K562 (cell line): ENCODE measurements around the gene SIRT2. TPM values are rescaled to one million over a fixed set of nuclear protein-coding genes. Genes with fewer than 3 reads are reported as not detected.
A peak's percentile ranks its signal among the peaks of the same experiment; 100 is the strongest.

Experiments used
- ATAC-seq: fragments of 200-7000 bp; cut with Tn5 transposase; 3 replicates; pipeline ENCODE4 v1.9.1; 2020; ENCODE audit warnings: moderate library complexity
- BruUV-seq: library from RNA; stranded (reverse); fragments of 400-500 nt; replicated peaks from 2 replicates; lab custom pipeline; 2021; lab: Mats Ljungman, UMichigan
- CTCF ChIA-PET: fragments of 300-600 bp; formaldehyde crosslinking; extraction: SDS; loops from one replicate; lab custom pipeline; 2021; ENCODE audit warnings: low intra/inter-chr PET ratio; lab: Yijun Ruan, JAX
- POLR2A ChIA-PET: fragments of 300-600, 350-650 bp; sonication (Branson Sonifier 250); formaldehyde crosslinking; extraction: SDS; loops from one replicate; lab custom pipeline; 2021; ENCODE audit warnings: antibody characterized with exemption, inconsistent platforms; lab: Yijun Ruan, JAX
- DNase-seq, 4 experiments: peaks; one replicate each; pipeline versions ENCODE4 v3.0.0 to v3.0.0-alpha.2; 2011 to 2018; ENCODE audit warnings: low spot score in 3 of 4, mixed read lengths in 3 of 4; ENCODE audit errors: extremely low read depth in 1 of 4
- FAIRE-seq: peaks from 2 replicates; lab custom pipeline; 2011; peaks lifted over from hg19 to GRCh38; lab: Jason Lieb, UNC
- H2AFZ ChIP-seq: 2 replicates; pipeline ENCODE4 v1.6.0; 2011; ENCODE audit warnings: low read depth, low read length, control low read depth, inconsistent platforms
- H3K27ac ChIP-seq: fragments of 200-600 bp; 3 replicates; pipeline ENCODE4 v1.8.0; 2011; ENCODE audit warnings: low read depth, mild to moderate bottlenecking, control low read depth, inconsistent platforms, low read length, moderate library complexity, mixed read lengths; ENCODE audit errors: extremely low read depth
- H3K27me3 ChIP-seq, 2 experiments: fragments of 300-600 bp in 1 of 2; 2 replicates in 1 of 2; 3 replicates in 1 of 2; pipeline versions ENCODE4 v1.6.0 to v1.8.0; 2011; ENCODE audit warnings: inconsistent platforms in 2 of 2, low read length in 2 of 2, mild to moderate bottlenecking in 1 of 2, mixed read lengths in 1 of 2, moderate library complexity in 1 of 2; ENCODE audit not compliant: control insufficient read depth in 2 of 2, insufficient read depth in 2 of 2
- H3K36me3 ChIP-seq: fragments of 300-600 bp; 3 replicates; pipeline ENCODE4 v1.8.0; 2011; ENCODE audit warnings: mild to moderate bottlenecking, low read length, inconsistent platforms; ENCODE audit not compliant: control insufficient read depth, insufficient read depth
- H3K4me1 ChIP-seq, 2 experiments: fragments of 200-600 bp in 1 of 2; replicated peaks in 1 of 2; 2 replicates in 1 of 2; 3 replicates in 1 of 2; pipeline versions ENCODE4 v1.5.1 to v1.8.0; 2011; ENCODE audit warnings: inconsistent platforms in 2 of 2, low read length in 2 of 2, mild to moderate bottlenecking in 1 of 2, mixed read lengths in 1 of 2, moderate library complexity in 1 of 2; ENCODE audit not compliant: control insufficient read depth in 2 of 2, insufficient read depth in 2 of 2
- H3K4me2 ChIP-seq: 2 replicates; pipeline ENCODE4 v1.6.1; 2011; ENCODE audit warnings: low read length, control low read depth, inconsistent platforms, mixed read lengths; ENCODE audit not compliant: insufficient read depth
- H3K4me3 ChIP-seq: fragments of 200-600 bp; sonication (generic), shearing (Covaris generic); 2 replicates; pipeline ENCODE4 v1.5.1; 2016; ENCODE audit warnings: control low read depth, inconsistent platforms
- H3K79me2 ChIP-seq: fragments of 200-600 bp; 3 replicates; pipeline ENCODE4 v1.8.0; 2011; ENCODE audit warnings: low read length, inconsistent platforms; ENCODE audit not compliant: control insufficient read depth, insufficient read depth
- H3K9ac ChIP-seq, 2 experiments: 2 replicates each; pipeline versions ENCODE4 v1.6.0 to v1.6.1; 2011; ENCODE audit warnings: low read depth in 2 of 2, low read length in 2 of 2, control low read depth in 1 of 2, inconsistent platforms in 1 of 2, mild to moderate bottlenecking in 1 of 2, mixed read lengths in 1 of 2; ENCODE audit not compliant: insufficient read depth in 1 of 2
- H3K9me1 ChIP-seq: one replicate; pipeline ENCODE4 v1.6.0; 2011; ENCODE audit warnings: inconsistent platforms, mild to moderate bottlenecking, low read length, moderate library complexity; ENCODE audit not compliant: control insufficient read depth, insufficient read depth
- H3K9me3 ChIP-seq: replicated peaks from 2 replicates; pipeline ENCODE4 v1.5.1; 2011; ENCODE audit warnings: low read depth, low read length, inconsistent platforms; ENCODE audit not compliant: control insufficient read depth, insufficient read depth
- H4K20me1 ChIP-seq: replicated peaks from 2 replicates; pipeline ENCODE4 v1.6.1; 2011; ENCODE audit warnings: low read length, inconsistent platforms, mixed read lengths; ENCODE audit not compliant: control insufficient read depth, insufficient read depth
- BCOR ChIP-seq: fragments of 450-650 bp; IDR thresholded peaks from 2 replicates; pipeline ENCODE4 v1.6.1; 2016
- CBX3 ChIP-seq, 2 experiments: IDR thresholded peaks; 1 replicate in 1 of 2; 2 replicates in 1 of 2; pipeline ENCODE4 v1.6.1; 2012; ENCODE audit warnings: inconsistent platforms in 2 of 2, low read length in 2 of 2, borderline replicate concordance in 1 of 2, control low read depth in 1 of 2
- CSDE1 ChIP-seq, 2 experiments: fragments of 450-650 bp; IDR thresholded peaks; 2 replicates each; pipeline ENCODE4 v1.6.1; 2016; ENCODE audit warnings: mild to moderate bottlenecking in 1 of 2
- HDGF ChIP-seq: fragments of 450-650 bp; IDR thresholded peaks from 2 replicates; pipeline ENCODE4 v1.6.1; 2016
- TRIM28 ChIP-seq: fragments of 450-650 bp; IDR thresholded peaks from 2 replicates; pipeline ENCODE4 v1.6.1; 2017
- ZNF354B ChIP-seq: fragments of 250-450 bp; sonication (Bioruptor Pico); IDR thresholded peaks from 2 replicates; pipeline ENCODE4 v1.4.0; 2020
- ZNF507 ChIP-seq: conservative IDR thresholded peaks from 2 replicates; pipeline ENCODE4 v1.6.1; 2017; ENCODE audit warnings: missing genetic modification characterization, missing compliant biosample characterization
- WGBS: fragments of 100-300 bp; shearing (Covaris generic); methylation state at CpG from one replicate; pipeline ENCODE4 v1.1.6; 2016; ENCODE audit warnings: low coverage, mixed read lengths; ENCODE audit not compliant: insufficient coverage; ENCODE audit errors: missing lambda C conversion rate; 5-methylcytosine and 5-hydroxymethylcytosine counted together
- in situ Hi-C: fragments of 300-500 bp; cut with MboI; formaldehyde crosslinking; loops from 4 replicates; pipeline ENCODE4 v1.15.0; 2018; ENCODE audit warnings: inconsistent platforms, mixed read lengths
- intact Hi-C: fragments of 100-400 bp; cut with micrococcal nuclease; formaldehyde crosslinking; loops from 2 replicates; pipeline ENCODE4 v1.14.2; 2022
- polyA plus RNA-seq, 8 experiments: library from polyadenylated mRNA; depleted of rRNA in 4 of 8; stranded (reverse) in 5 of 8; unstranded in 3 of 8; fragments of >200 nt; fragmentation: Nextera tagmentation in 2 of 8; fragmentation: Illumina TruSeq in 1 of 8; extraction: Ambion mirVana in 2 of 8; extraction: Trizol in 1 of 8; gene quantifications; 2 replicates each; pipeline versions ENCODE4 v1.2.1 to v1.2.3, GENCODE V29; 2011 to 2014; ENCODE audit warnings: inconsistent platforms in 1 of 8, missing spikeins in 1 of 8
- total RNA-seq, 7 experiments: library from RNA; depleted of rRNA in 6 of 7; stranded (reverse); fragments of >200 nt in 6 of 7; fragmentation: Illumina TruSeq in 2 of 7; extraction: Trizol in 2 of 7; gene quantifications; 2 replicates each; pipeline versions ENCODE4 v1.2.1 to v1.2.3, GENCODE V29; 2011 to 2021; ENCODE audit warnings: low replicate concordance in 1 of 7
- TF ChIP-seq, protein P1 (sequence below), 2 experiments: fragments of 450-650 bp; formaldehyde crosslinking in 1 of 2; IDR thresholded peaks; 2 replicates each; pipeline versions ENCODE4 v1.4.0 to v1.6.1; 2014 to 2020; ENCODE audit warnings: mild to moderate bottlenecking in 2 of 2, borderline replicate concordance in 1 of 2, low read depth in 1 of 2

Gene SIRT2
- total and polyA plus RNA-seq, 9 of the 15 experiments (the other 6 are each of a cell fraction or from before 2014, with no cell fraction given) = 2.3 to 35.2 (median 22.9) TPM

- 0 out of 2 replicates have a peak, but pooled peaks have one; percentile 60 for TF ChIP-seq TRIM28
- TF ChIP-seq BCOR = peak; percentile 25; the same call in 1 of the 2 replicates
- TF ChIP-seq CSDE1 (IDR thresholded peaks at IDR 0.05) = no peak
- TF ChIP-seq ZNF354B (CRISPR knock-in tag) = peak; percentile 94
- peak; percentile 99 for TF ChIP-seq ZNF507 (tag)
- TF ChIP-seq HDGF = no peak
- TF ChIP-seq CBX3 (IDR thresholded peaks at IDR 0.05; ENCODE audit: borderline replicate concordance in 1 of 2, low read length in 2 of 2) = peak in 1 of 2 experiments; percentile 47; a peak in 1 of 3 replicates
- TF ChIP-seq, protein P1, sequence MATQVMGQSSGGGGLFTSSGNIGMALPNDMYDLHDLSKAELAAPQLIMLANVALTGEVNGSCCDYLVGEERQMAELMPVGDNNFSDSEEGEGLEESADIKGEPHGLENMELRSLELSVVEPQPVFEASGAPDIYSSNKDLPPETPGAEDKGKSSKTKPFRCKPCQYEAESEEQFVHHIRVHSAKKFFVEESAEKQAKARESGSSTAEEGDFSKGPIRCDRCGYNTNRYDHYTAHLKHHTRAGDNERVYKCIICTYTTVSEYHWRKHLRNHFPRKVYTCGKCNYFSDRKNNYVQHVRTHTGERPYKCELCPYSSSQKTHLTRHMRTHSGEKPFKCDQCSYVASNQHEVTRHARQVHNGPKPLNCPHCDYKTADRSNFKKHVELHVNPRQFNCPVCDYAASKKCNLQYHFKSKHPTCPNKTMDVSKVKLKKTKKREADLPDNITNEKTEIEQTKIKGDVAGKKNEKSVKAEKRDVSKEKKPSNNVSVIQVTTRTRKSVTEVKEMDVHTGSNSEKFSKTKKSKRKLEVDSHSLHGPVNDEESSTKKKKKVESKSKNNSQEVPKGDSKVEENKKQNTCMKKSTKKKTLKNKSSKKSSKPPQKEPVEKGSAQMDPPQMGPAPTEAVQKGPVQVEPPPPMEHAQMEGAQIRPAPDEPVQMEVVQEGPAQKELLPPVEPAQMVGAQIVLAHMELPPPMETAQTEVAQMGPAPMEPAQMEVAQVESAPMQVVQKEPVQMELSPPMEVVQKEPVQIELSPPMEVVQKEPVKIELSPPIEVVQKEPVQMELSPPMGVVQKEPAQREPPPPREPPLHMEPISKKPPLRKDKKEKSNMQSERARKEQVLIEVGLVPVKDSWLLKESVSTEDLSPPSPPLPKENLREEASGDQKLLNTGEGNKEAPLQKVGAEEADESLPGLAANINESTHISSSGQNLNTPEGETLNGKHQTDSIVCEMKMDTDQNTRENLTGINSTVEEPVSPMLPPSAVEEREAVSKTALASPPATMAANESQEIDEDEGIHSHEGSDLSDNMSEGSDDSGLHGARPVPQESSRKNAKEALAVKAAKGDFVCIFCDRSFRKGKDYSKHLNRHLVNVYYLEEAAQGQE (IDR thresholded peaks at IDR 0.05; ENCODE audit: borderline replicate concordance) = no peak
- TF ChIP-seq, protein P1 (CRISPR knock-in tag; IDR thresholded peaks at IDR 0.05; ENCODE audit: low read depth) = no peak
- Histone ChIP-seq H3K27me3 (no peaks in the 10 kb centered on the region), H2AFZ (no peak overlapping the region), H3K4me1 (peaks cover 11 to 22% of the 10 kb centered on the region in 2 experiments), H3K27ac (no peak overlapping the region), H3K9me1 (no peaks in the 10 kb centered on the region), H3K79me2 (peaks cover 30% of the 10 kb centered on the region), H4K20me1 (no peaks in the 10 kb centered on the region), H3K4me2 (no peak overlapping the region), H3K36me3 (peaks cover 21% of the 10 kb centered on the region; the same call in 1 of the 3 replicates), H3K9me3 (no peaks in the 10 kb centered on the region), H3K9ac (no peak overlapping the region), H3K4me3 (no peak overlapping the region)
- BruUV-seq = no TSS peak
- ATAC-seq = no peak
- ChIA-PET POLR2A (interaction anchor here (0.8 kb wide), 1 partner anchor 168 kb away, joined by 4 read pairs; no protein-coding TSS in a partner anchor), CTCF (no interaction called here)
- in situ Hi-C loops = no loop called here
- no peak for FAIRE-seq
- no peak for DNase-seq
- intact Hi-C loops = no loop called here
- 93% methylated on average over 1 of the region's 1 CpG for WGBS
These were observed 2.3 kb upstream of the SIRT2 start for GRCh38 chr19:38901683-38902082.
